Measurements from ENCODE around the gene LGALS4. TPM values are rescaled to one million over a fixed set of nuclear protein-coding genes. Genes with fewer than 3 reads are reported as not detected.

The LGALS4 gene
- total RNA-seq, 1 donor from 2014 or later, result 0.46 TPM

GRCh38 chr19:38850436-38850975, 37.8 kb upstream of the LGALS4 start:
- DNase-seq (ENCODE audit: low spot score), result peak; percentile 94
- peaks cover 35% of the 10 kb centered on the region for H3K4me1 Mint-ChIP-seq (ENCODE audit: unreplicated experiment)
- H3K4me3 Mint-ChIP-seq (ENCODE audit: unreplicated experiment), result peak overlapping the region; percentile 95
- peak overlapping the region; percentile 97 for H3K27ac Mint-ChIP-seq (ENCODE audit: unreplicated experiment)
- TF ChIP-seq CTCF (IDR thresholded peaks at IDR 0.05; ENCODE audit: unreplicated experiment), result no peak
- H3K36me3 Mint-ChIP-seq (ENCODE audit: low read depth, unreplicated experiment), result peaks cover 32% of the 10 kb centered on the region
- H3K9me3 Mint-ChIP-seq (ENCODE audit: unreplicated experiment), result no peaks in the 10 kb centered on the region
- peaks cover 18% of the 10 kb centered on the region for H3K27me3 Mint-ChIP-seq (ENCODE audit: unreplicated experiment)

GRCh38 chr19:38849860-38850435, 37.2 kb upstream of the LGALS4 start, which contains the start of gene HNRNPL:
HNRNPL (minus strand) TSS chr19:38849986; CDS start chr19:38849966, 20 bp downstream.
- Mint-ChIP-seq H3K4me1 (ENCODE audit: unreplicated experiment) (peaks cover 35% of the 10 kb centered on the region), H3K27ac (ENCODE audit: unreplicated experiment) (peak within 1 kb of the TSS; percentile 97)
- DNase-seq (ENCODE audit: low spot score), result peak; percentile 99

GRCh38 chr19:38849147-38849859, 36.6 kb upstream of the LGALS4 start:
- Mint-ChIP-seq H3K4me1 (ENCODE audit: unreplicated experiment) (peaks cover 35% of the 10 kb centered on the region), H3K36me3 (ENCODE audit: low read depth, unreplicated experiment) (peaks cover 39% of the 10 kb centered on the region), H3K9me3 (ENCODE audit: unreplicated experiment) (no peaks in the 10 kb centered on the region), H3K27me3 (ENCODE audit: unreplicated experiment) (peaks cover 18% of the 10 kb centered on the region), H3K4me3 (ENCODE audit: unreplicated experiment) (peak overlapping the region; percentile 96), H3K27ac (ENCODE audit: unreplicated experiment) (peak overlapping the region; percentile 97)
- TF ChIP-seq CTCF (IDR thresholded peaks at IDR 0.05; ENCODE audit: unreplicated experiment), result no peak
- peak; percentile 99 for DNase-seq (ENCODE audit: low spot score)

More at GRCh38 chr19:38849860-38850435, 37.2 kb upstream of the LGALS4 start, which contains the start of gene HNRNPL:
- TF ChIP-seq CTCF (IDR thresholded peaks at IDR 0.05; ENCODE audit: unreplicated experiment), result peak; percentile 89
- peaks cover 35% of the 10 kb centered on the region for H3K36me3 Mint-ChIP-seq (ENCODE audit: low read depth, unreplicated experiment)
- no peaks in the 10 kb centered on the region for H3K9me3 Mint-ChIP-seq (ENCODE audit: unreplicated experiment)
- peaks cover 18% of the 10 kb centered on the region for H3K27me3 Mint-ChIP-seq (ENCODE audit: unreplicated experiment)
- peak within 1 kb of the TSS; percentile 96 for H3K4me3 Mint-ChIP-seq (ENCODE audit: unreplicated experiment)

GRCh38 chr19:38848299-38849146, 35.8 kb upstream of the LGALS4 start:
- Mint-ChIP-seq H3K27ac (ENCODE audit: unreplicated experiment) (peak overlapping the region; percentile 93), H3K4me3 (ENCODE audit: unreplicated experiment) (peak overlapping the region; percentile 96), H3K27me3 (ENCODE audit: unreplicated experiment) (peaks cover 16% of the 10 kb centered on the region), H3K36me3 (ENCODE audit: low read depth, unreplicated experiment) (peaks cover 47% of the 10 kb centered on the region), H3K9me3 (ENCODE audit: unreplicated experiment) (no peaks in the 10 kb centered on the region), H3K4me1 (ENCODE audit: unreplicated experiment) (peaks cover 35% of the 10 kb centered on the region)
- TF ChIP-seq CTCF (IDR thresholded peaks at IDR 0.05; ENCODE audit: unreplicated experiment), result no peak
- no peak for DNase-seq (ENCODE audit: low spot score)

Data from endothelial cell (in vitro differentiated cells).